ENCODE data around the gene DDX19B.
"Not testable (repeated sequence)": the region's sequence is repeated elsewhere in the genome, so short reads cannot be mapped to it uniquely, and the experiment has no call there.

DDX19B gene

DNA sequence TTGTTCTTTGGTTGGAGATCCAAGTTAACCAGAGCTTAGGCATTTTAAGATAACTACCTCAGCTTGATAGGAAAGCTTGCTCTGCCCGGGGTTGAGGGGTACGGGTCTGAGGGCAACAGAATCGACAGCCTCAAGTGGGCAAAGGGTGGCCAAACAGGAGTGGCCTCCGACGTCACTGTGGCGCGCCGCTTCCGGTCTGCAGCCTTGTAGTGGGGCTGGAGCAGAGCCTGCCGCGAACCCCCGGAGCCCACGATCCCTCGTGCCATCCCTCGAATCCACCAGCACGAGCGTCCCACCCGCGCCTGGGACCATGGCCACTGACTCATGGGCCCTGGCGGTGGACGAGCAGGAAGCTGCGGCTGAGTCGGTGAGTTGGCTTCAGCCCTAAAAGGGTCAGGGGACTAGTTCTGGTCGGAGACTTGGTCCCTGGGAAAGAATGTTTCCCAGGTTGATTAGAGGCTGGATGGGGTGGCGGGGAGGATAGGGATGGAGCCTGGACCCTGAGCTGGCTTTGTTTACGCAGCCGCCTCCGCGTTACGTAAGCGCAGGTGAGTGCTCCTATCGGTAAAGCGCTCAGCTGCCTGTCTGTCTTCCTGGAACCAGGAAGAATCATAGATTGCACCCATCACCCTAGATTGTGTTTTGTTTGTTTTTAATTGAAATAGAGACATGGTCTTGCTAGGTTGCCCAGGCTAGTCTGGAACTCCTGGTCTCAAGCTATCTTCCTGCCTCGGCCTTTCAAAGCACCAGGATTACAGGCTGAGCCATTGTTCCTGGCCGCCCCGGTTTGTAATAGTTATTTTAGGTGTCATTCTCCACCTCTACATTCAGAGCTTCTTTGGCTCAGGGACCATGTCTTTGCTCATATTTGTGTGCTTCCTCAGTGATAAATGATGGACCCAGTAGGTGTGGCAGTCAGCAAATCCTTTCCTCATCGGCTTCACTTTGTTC, at the start of gene DDX19B:
Gene DDX19B, plus strand, starts transcription at position 199 of the 951 bp plus-strand sequence. Its CDS starts 112 bp downstream, at position 311.
- peak; percentile 71 to 81 for ATAC-seq

DNA sequence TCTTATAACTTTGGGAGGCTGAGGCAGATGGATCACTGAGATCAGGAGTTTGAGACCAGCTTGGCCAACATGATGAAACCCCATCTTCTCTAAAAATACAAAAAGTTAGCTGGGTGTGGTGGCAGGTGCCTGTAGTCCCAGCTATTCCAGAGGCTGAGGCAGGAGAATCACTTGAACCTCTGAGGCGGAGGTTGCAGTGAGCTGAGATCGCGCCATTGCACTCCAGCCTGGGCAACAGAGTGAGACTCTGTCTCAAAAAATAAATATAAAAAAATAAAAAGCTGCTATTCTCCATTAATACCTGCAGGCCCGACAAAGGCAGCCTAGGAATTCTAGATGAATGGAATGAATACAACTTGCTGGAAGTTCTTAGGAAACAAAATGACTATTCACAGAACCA, 49.3 kb upstream of the DDX19B start:
- not testable (repeated sequence) for ATAC-seq

DNA sequence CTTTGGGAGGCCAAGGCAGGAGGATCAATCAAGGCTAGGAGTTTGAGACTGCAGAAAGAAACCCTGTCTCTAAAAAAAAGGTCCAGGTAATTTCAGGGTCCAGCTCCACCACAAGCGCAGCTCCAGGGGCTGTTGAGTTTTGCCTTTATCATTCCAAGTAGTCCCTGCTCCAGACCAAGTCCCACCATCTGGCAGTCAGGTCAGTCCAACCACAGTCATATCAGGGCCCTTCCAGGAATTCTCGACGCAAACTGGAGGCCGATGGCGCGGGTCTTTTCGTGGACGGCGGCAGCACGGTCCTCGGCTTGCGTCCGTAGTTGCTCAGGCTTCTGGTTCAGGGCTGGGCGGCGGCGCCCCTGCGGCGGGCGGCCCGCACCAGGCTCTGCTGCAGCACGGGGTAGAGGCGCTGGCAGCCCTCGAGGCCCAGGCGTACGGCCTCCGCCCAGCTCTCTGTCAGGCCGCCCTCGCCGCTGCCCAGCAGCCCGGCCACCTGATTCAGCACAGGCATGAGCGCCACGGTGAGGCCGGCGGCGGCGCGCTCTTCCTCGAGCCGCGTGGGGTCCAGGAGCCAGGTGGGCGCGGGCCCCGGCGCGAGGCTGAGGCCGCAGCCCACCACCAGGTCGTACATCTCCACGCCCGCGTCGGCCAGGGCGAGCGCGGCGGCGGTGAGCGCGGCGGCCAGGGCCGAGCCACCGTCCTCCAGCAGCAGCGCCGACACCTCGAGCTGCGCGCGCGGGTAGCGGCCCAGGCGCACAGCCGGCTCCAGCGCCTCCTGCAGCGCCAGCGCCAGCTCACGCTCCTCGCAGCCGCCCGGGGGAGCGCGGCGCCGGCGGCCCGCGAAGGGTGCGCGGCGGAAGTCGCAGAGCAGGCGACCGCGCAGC, 48.0 kb upstream of the DDX19B start:
- ATAC-seq, result peak; percentile 45 to 52

DNA sequence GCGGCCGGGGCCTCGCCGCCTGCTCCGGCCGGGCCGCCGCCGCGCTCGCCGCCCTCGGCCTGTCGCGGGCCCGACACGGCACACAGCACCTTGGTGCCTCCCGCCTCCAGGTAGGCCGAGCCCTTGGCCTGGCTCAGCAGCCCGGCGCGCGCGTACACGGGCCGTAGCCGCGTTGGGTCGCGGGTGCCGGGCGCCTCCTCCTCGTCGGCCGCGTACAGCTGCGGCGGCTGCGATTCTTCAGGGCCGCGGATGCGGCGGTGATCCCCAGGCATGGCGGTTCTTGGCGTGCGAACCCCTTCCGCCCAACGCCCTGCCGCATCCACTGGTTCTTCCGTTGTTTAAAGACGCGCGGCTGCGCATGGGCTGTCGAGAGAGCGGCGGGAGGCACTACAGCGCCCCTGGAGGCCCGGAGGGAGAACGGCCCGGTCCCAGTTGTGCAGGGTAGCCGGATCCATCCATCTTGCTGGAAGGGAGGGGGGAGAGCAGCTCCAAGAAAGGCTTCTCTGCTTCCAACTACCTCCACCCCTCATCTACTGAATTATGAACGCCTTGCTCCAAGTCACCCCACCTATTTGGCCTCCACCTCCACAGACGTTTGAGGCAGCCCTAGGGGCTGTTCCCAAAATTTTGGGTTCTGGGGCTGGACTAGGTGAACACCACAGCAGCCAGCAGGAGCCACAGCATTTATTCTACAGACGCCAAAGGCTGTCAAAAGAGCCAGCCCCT, 47.2 kb upstream of the DDX19B start, which contains the start of gene EXOSC6:
Gene EXOSC6, minus strand, starts transcription at position 312 of the 726 bp plus-strand sequence. Its CDS starts 40 bp downstream, at position 272.
- peak; percentile 90 for ATAC-seq

DNA sequence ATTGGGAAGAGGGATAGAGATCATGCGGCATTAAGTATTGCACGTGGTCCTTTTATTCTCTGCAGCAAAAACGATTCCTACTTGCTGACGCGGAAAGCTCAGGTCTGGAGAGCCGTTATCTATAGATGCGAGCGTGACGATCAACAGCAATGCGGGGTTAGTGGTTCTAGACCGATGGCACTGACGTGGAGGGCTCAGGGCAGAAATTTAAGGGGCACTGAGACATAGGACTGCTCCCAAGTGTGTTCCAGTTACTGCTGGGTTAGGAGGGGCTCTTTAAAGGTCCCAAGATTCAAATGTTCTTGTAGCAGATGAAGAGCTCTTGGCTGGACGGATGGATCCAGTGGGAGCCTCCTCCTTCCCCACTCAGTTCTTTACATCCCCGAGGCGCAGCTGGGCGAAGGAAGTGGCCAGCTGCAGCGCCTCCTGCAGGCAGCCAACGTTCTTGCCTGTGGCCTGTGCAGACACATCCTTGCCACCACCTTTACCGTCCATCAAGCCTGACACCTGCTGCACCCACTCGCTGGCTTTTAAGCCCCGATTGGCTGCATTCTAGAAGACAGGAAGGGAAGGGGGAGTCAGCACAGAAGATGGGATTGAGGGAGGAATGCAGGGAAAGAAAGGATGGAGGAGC, 46.5 kb upstream of the DDX19B start:
- ATAC-seq, result no peak

DNA sequence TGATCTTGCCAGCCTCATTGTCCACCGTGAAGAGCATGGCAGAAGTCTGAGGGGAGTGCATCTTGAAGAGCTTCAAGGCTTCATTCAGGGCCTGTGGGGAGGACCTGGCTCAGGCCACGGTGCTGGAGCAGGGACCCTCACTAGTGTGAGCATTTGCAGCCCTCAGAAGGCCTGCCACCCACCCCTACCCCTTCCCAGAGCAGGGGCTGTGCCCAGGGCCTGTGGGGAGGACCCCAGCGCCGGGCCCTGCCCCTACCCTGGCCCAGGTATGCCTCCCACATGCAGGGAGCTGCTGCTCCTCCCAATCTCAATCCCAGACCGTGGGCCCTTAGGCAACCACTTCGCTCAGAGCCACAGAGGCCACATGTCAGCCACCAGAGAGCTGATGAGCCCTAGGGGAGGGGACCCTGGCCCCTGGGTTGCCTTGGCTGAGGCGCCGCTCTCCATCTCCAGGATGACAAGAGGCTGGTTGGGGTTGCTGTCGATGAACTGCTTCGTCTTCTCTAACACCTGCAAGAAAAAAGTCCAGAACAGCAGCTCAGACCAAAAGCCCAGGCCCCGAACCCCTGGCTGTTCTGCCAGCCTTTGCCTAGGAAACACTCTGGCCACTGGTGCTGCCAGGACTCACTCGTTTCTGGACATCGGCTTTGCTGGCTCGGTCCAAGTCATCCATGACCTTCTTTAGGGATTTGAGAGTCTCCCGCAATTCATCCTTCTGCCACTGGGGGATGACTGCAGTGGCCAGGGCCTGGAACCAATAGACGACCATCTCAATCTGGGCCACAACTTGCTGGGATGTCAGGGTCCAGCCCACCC, 45.5 kb upstream of the DDX19B start:
- no peak for ATAC-seq

DNA sequence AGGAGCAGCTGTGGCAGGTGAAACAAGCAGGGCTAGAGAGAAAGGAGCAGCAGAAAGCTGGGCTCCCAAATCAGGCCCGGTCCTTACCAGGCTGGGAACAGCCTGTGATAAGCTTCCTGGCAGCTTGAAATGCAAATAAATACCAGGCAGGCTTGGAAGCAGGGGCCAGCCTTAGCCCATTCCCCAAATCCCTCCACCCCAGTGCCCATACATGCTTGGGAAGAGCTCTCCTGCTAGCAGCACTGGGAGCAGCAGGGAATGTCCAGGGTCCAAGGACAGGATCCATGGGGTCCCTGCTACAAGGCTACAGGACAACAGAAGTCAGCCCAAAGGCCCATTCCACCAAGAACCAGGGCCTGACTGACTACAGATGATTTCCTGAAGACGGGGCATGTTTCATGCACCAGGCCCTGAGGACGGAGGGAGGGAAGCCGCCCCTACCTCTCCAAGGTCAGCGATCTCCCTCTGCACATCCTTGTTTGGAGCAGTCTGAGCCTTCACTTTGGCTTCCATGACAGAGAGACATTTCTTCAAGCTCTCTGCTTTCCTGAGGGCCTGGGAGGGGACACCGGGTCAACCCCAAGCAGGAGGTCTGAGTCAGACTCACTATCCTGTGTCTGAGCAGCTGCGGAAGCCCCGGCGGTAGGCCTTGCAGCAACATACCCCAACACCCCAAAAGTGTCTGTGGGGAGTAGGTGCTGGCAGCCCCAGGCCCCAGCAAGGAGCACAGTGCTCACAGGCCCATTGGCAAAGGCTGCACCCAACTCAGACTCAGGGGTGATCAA, 44.6 kb upstream of the DDX19B start:
- no peak for ATAC-seq

DNA sequence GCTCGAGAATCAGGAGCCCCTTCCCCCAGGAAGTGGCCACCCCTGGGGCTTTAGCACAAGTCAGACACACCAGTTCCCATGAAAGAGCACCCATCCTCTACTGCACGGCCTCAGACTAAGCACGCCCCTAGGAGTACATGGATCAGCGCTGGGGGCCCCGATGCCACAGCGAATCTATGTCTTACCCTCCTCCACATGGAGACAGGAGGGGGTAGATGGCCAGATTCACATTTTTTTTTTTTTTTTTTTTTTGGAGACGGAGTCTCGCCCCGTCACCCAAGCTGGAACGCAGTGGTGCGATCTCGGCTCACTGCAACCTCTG, 44.1 kb upstream of the DDX19B start:
- no peak for ATAC-seq

DNA sequence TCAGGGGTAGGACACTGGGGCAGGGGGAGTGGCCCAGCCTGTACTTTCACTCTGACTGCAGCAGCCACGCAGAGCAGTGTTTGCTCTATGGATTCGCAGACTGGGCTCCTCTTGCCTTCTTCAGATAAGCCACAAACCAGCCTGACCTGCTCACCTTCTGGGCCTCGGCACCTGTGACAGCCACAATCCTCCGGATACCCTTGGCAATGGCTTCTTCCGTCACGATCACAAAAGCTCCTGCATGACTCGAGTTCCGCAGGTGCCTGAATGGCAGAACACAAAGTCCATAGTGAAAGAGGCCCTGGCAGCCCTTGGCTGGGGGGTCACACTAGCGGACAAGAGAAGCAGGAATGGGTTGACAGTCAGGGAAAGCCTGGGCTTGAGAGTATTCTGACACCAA, 43.4 kb upstream of the DDX19B start:
- no peak for ATAC-seq

DNA sequence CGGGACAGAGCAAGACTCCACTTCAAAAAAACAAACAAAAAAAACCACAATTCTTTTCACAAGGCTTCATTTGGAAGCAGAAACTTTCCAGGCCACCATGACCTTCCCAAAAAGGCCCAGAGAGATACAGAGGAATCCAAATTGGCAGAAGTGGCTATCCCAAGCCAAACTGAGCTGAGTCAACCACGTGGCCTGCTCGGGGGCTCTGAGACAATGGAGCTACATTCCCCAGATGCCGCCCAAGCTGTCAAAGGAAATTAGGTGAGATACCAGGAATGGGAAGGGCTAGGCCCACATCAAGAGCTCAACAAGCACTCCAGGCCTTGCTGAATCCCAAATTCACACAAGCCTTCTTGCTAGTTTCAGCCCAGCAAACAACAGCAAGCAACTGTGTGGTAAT, 41.6 kb upstream of the DDX19B start:
- no peak for ATAC-seq

DNA sequence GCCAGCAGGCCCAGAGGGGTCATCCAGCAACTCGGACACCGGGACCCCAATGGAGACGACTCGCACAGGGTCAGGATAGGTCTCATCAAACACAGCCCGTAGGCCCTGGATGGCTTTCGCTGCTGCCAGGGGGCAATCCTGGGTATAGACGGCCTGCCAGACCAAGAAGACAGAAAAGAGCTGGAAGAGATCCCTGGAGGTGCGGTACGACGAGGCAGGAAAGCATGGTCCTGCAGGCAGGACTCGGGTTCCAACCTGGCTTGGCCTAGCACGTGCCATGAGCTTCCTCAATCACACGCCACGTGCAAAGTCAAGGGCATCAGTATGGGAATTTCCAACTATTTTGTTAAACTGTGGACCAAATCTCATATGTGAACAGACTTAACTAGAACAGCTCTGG, 40.9 kb upstream of the DDX19B start:
- ATAC-seq, result no peak

DNA sequence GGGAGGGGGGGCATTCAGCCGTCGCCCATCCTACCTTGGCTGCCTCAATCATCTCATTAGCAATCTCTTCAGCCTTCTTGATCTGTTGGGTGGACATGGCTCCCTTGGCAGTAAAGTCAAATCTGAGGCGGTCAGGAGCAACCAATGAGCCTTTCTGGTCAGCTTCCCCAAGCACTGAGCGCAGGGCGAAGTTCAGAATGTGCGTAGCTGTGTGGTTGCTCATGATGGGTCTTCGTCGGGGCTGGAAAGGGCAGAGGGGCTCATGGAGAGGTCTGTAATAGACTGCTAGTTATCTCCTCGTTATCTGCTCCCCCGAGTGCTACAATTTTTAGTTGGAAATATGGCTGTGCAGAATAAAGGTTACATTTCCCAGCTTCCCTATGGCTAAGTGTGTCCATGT, 40.0 kb upstream of the DDX19B start:
- ATAC-seq, result no peak

DNA sequence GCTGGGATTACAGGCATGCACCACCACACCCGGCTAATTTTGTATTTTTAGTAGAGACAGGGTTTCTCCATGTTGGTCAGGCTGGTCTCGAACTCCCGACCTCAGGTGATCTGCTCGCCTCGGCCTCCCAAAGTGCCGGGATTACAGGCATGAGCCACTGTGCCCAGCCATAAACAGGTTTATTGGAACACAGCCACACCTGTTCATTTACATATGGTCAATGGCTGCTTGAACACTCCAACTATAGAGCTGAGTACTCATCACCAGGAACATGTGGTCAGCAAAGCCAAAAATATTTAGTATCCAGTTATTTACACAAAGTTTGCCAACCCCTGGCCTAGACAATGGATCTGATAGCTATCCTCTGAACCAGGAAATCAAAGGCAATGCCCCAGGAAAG, 39.1 kb upstream of the DDX19B start:
- not testable (repeated sequence) for ATAC-seq

DNA sequence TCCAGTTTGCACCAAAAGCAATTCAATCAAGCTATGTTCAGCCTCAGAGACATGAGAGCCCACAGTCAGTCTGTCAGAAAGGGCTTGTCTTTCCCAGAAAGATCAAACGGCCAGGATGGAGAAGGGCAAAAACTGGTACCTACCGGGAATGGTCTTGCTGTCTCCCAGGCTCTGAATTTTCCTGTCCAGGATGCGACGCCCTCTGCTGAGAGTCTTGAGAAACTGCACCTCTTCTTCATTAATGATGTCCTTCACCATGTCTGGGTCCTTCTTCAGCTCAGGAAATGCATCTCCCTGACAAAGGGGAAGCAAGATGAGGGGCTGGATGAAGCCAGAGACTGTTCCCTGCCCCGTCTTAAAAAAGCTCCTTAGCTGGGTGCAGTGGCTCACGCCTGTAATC, 31.5 kb upstream of the DDX19B start:
- ATAC-seq, result no peak

DNA sequence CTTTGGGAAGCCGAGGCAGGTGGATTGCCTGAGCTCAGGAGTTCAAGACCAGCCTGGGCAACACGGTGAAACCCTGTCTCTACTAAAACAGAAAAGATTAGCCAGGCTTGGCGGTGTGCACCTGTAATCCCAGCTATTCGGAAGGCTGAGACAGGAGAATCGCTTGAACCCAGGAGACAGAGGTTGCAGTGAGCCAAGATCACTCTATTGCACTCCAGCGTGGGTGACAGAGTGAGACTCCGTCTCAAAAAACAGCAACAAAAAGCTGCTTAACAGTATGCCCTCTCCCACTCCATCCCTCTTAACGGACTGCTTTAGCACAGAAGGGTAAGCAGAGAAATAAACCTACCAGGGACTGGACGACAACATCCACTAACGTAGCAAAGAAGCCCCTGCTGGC, 31.1 kb upstream of the DDX19B start:
- ATAC-seq, result not testable (repeated sequence)

DNA sequence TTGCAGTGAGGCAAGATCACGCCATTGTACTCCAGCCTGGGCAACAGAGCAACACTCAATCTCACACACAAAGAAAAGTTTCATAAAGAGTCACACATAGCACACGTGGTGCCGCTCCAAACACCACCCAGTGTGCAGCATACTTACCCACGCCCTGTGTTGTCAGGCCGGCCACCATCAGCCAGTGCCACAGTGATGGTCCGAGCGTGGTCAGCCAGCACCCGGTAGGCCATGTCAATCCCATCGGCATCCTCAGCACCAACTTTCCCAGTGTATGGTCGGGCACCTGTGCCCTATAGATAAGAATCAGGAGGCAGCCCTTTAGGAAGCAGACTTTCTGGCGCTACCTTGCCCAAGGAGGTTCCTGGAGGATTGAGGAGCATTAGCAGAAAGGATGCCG, 29.5 kb upstream of the DDX19B start:
- no peak for ATAC-seq

DNA sequence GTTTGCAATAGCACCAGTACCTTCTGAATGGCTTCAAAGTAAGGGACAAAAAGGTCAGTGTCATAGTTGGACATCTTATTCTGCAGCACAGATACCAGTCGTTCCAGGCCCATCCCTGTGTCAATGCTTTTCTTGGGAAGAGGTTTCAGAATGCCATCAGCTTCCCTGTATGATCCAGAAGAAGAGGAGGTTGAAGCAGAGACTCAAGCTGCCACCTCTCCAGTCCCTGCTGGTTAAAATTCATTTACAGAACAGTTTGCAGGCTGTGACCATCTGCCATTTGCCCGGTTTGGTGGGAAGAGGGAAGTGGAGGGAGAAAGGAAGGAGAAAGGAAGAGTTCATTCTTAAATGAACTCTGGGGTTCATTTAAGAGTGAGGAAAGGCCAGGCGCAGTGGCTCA, 28.8 kb upstream of the DDX19B start:
- ATAC-seq, result no peak

DNA sequence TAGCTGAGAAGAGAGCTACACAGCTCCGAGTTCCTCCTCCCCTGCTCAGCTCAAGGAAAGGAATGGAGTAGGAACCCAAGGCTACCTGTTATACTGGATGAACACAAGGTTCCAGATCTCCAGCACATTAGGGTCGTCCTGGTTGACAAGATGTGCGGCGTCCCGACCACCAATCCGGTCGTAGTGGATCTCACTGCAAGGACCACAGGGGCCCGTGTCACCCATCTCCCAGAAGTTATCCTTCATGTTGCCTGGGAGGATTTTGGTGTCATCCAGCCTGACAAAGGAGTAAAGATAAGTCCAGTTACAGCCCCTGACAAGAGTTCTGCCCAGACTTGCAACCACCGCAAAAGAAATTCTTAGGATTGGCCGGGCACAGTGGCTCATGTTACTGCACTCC, 27.3 kb upstream of the DDX19B start:
- no peak for ATAC-seq

DNA sequence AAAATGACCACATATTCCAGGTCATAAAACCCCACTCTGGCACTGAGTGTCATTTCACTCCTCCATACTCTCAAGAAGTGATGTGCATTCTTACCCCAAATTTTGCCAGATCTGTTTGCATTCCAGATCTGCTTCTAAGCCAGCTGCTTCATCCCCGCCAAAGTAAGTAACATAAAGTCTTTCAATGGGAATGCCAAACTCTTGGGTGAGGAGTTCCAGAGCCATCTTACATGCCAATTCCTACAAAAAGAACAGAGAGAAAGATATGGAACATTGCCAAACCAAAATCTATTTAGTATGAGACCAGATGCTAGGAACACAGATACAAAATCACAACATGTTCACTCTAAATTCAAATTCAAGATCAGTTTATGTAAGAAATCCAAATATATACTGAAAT, 22.6 kb upstream of the DDX19B start:
- ATAC-seq, result no peak

DNA sequence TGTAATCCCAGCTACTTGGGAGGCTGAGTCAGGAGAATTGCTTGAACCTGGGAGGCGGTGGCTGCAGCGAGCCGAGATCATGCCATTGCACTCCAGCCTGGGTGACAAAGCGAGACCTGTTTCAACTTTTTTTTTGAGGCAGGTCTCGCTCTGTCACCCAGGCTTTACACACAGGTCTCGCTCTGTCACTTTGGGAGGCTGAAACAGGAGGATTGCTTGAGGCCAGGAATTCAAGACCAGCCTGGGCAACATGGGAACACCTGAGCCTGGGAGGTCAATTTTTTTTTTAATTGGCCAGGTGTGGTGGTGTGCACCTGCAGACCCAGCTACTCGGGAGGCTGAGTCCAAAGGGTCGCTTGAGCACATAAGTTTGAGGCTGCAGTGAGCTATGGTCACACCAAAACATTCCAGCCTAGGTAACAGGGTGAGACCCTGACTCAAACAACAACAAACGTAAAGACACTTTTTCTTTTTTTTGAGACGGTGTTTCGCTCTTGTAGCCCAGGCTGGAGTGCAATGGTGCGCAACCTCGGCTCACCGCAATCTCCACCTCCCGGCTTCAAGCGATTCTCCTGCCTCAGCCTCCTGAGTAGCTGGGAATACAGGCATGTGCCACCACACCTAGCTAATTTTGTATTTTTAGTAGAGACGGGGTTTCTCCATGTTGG, 11.5 kb upstream of the DDX19B start:
- not testable (repeated sequence) for ATAC-seq

Measured in activated CD4-positive, CD25-positive, alpha-beta regulatory T cell treated with anti-CD3 and anti-CD28 coated beads, Interleukin-2, amount 50 U/mL, for 24 hours (primary cell).